ENCODE measurements around the gene EFTUD2.

DNA sequence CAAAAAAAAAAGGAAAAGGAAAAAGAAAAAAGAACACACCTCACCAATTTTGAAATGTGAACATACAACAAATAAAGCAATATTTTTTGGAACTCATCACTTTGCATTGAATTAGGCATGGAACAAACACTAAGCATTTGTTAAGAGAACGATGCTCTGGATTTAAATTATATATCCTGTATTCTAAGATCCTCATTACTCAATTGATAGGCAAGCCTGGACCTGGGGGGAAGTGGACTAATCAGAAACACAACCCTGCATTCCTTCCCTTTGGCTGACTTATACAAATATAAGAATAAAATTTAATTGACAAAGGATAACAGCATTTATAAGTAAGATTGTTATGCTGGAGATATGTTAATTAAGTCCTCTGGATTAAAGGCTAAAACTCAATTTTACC, 71.4 kb downstream of the EFTUD2 start:
- TF ChIP-seq POLR2A (IDR thresholded peaks at IDR 0.05): no peak
- TF ChIP-seq, protein P1, sequence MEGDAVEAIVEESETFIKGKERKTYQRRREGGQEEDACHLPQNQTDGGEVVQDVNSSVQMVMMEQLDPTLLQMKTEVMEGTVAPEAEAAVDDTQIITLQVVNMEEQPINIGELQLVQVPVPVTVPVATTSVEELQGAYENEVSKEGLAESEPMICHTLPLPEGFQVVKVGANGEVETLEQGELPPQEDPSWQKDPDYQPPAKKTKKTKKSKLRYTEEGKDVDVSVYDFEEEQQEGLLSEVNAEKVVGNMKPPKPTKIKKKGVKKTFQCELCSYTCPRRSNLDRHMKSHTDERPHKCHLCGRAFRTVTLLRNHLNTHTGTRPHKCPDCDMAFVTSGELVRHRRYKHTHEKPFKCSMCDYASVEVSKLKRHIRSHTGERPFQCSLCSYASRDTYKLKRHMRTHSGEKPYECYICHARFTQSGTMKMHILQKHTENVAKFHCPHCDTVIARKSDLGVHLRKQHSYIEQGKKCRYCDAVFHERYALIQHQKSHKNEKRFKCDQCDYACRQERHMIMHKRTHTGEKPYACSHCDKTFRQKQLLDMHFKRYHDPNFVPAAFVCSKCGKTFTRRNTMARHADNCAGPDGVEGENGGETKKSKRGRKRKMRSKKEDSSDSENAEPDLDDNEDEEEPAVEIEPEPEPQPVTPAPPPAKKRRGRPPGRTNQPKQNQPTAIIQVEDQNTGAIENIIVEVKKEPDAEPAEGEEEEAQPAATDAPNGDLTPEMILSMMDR (IDR thresholded peaks at IDR 0.05 in 8 of 11, conservative IDR thresholded peaks at IDR 0.05 in 3 of 11): no peak
